ENCODE results near the gene ATP5PO.
A peak's percentile ranks its signal among the peaks of the same experiment; 100 is the strongest.
"Not testable (repeated sequence)": the region's sequence is repeated elsewhere in the genome, so short reads cannot be mapped to it uniquely, and the experiment has no call there.

The ATP5PO gene

GRCh38 chr21:33897739-33898138, 17.9 kb downstream of the ATP5PO start:
- DNase-seq, result no peak

DNA sequence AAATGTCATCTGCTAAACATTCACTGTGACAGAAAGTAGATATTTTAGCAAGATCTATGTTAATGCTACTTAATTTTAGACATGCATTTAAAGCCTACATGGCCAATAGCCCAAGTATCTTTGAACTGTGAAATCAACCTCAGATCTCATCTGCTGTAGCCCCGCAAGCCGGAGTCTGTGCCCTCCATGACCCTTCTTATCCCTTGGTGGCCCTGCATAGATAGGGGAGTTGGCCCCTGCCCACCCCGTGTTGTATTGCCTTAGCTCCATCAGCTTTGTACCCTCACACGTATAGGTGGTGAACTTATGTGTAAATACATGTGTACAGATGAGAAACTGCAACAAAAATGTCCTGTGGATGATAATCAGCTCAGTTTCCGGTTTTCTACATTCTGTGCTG, 18.5 kb downstream of the ATP5PO start:
- no peak for DNase-seq

DNA sequence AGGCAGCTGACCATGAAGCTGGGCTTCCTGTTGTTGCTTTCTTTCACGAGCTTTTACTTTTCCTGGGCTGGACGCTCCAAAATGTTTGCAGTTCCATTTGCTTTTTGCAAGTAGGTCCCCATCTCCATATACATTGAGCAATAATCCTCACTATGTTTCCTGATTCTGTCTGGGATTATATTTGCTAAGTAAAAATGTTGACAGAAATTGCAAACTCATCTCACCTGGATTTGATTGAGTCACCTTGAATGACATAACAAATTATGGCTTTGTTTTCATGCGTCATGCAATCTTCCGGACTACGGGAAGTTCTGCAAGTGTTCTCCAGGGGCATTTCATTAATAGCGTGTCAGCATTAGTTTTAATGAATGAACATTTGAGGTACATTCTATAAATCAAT, 18.9 kb downstream of the ATP5PO start:
- DNase-seq, result no peak

GRCh38 chr21:33895356-33895755, 20.2 kb downstream of the ATP5PO start:
- DNase-seq, result no peak

DNA sequence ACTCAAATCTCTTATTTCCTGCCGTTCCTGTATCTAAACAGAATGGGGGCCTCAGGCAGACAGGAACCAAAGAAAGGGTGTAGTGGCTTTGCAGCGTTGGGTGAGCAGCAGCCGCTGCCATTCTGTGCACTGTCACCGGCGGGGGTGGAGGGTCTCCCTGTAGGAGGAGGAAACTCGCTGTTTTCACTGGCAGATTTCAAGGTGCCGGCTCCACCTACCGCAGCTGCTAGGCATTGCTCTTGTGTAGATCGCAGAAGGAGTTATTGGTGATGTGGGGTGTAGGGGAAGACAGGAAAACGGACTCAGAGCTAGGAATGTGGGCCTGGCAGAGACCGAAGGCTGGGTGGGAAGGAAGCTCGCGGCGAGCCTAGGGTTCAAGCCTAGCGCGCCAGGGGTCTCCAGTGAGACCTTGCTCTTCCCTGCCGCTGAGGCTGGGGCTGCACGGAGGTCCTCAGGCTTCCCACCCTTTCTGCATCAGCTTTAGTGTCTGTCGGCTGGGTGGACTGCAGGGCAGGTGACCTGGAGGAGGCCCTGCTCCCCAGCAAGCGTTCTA, 20.8 kb downstream of the ATP5PO start:
- DNase-seq, result peak; percentile 78

- no peak for DNase-seq
Observed at GRCh38 chr21:33893917-33894316, 21.7 kb downstream of the ATP5PO start.

GRCh38 chr21:33892853-33893252, 22.8 kb downstream of the ATP5PO start:
- no peak for DNase-seq

DNA sequence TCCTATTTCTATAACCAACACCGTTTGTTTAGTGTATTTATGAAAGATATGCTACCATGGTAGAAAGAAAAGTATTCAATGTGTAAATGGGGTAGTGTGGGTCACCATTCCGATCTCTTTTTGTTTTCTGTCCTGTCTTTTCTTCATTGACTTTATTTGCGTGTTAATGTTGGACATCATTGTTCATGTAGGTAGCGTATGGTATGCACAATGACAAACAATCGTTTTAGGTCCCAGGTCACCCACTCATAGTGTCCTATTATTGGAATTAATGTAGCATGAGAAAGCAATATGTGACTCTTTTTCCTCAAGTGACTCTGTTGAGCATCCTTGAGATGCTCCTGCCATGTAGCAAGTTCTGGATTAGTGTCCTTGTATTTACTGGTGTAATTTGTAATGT, 25.4 kb downstream of the ATP5PO start:
- DNase-seq, result no peak

DNA sequence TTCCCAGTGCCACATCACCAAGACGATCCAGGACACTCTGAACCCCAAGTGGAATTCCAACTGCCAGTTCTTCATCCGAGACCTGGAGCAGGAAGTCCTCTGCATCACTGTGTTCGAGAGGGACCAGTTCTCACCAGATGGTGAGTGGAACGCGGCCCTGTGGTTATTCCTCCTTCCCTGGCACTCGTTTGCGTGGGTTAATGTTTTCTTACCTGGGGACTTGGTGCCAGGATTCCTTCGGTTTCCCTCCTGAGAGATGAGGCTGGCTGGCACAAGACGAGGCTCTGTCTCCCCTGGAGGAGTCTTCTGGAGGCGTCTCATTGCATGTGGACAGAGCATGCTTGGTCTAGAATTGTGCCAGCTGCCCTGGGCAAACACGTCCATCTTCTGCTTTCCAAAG, 29.3 kb downstream of the ATP5PO start:
- DNase-seq, result no peak

- DNase-seq, result no peak
Observed at GRCh38 chr21:33885172-33885514, 30.5 kb downstream of the ATP5PO start.

DNA sequence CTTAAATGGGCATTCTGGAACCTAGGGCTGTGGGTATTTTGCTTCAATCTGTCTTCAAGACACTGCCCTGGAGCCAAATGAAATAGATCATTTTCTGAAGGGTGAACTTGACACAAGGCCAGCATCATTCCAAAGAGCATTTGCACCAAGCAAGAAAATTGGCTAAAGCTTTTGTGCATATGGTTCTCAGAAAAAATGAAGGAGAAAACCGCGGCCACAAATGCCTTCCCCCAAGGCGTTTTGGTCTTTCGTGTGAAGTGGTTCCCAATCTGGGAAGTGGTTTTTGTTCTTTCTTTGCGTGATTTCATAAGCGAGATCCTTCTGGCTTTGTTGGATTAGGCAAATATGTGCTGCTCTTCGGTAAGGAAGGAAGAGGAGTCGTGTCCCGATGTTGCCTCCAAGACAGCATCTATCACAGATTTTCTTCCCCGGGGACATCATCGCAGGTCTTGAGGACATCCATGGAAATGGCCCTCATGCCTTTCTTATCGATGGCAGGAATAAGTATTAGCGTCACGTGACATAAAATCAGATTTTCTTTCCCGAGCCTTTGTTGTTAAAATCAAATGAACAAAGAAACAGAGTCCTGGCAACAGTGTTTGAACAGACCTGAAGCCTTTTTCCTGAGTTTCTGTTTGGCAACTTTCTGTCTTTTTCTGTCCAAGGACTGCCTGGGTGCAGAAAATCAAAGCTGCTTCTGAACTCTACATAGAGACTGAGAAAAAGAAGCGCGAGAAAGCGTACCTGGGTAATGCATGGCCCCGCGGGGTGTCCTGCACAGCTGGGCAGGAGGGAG, 31.0 kb downstream of the ATP5PO start:
- no peak for DNase-seq

DNA sequence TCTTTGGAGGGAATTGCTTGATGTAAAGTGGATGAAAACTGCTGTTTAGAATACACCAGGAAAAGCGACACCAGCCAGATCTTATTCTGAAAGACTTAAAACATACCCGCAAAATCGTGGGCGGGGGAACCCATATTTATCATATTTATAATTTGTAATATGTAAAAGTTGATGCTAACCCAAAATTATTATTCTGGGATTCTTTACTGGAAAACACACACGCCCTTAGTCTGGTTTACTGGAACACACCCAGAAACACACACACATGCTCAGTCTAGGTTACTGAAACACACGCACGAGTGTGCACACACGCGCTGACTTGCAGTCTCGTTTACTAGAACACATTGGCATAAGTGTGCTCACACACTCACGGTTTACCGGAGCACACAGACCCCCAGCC, 32.5 kb downstream of the ATP5PO start:
- DNase-seq, result no peak

- no peak for DNase-seq
Observed at GRCh38 chr21:33881689-33882440, 33.7 kb downstream of the ATP5PO start.

GRCh38 chr21:33880626-33881025, 35.0 kb downstream of the ATP5PO start:
- no peak for DNase-seq

DNA sequence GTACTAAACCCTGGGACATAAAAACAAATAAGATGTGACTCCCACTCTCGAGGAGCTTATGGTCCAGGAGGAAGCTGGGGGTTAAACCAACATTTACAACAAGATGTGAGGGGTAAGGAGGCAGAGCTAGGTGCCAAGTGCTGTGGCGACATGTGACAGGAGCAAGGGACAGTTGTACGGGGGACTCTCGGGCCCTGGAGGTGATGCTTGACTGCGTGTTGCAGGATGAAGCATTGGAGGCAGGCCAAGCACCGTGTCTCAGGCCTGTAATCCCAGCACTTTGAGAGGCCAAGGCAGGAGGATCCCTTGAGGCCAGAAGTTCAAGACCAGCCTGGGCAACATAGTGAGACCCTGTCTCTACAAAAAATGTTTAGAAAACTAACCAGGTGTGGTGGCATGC, 36.8 kb downstream of the ATP5PO start:
- no peak for DNase-seq

DNA sequence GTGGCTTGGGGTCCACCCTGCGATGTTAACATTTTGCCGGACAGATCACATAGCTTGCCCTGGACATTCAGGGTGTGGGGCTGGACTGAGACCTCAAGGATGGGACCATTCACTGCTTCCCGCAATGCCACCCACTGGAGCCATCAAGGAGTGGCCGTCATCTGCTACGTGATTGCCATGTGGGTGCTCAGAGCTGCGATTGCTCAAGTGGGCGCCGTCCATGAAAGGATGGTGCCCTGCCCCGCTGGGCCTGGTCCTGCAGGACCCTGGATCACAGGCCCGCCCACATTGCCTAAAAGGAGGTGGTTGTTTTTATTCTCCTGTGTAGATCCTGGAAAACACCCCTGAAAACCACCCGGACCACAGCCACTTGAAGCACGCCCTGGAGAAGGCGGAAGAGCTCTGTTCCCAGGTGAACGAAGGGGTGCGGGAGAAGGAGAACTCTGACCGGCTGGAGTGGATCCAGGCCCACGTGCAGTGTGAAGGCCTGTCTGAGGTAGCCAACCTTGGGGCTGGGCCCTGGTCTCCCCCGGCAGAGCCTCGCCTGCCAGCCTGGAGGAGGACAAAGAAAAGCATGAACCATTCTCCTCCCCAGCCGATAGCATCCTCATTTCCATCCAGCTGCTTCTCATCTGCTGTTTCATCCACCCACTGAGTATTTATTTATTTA, 40.4 kb downstream of the ATP5PO start:
- no peak for DNase-seq

GRCh38 chr21:33874161-33874560, 41.4 kb downstream of the ATP5PO start:
- DNase-seq, result no peak

DNA sequence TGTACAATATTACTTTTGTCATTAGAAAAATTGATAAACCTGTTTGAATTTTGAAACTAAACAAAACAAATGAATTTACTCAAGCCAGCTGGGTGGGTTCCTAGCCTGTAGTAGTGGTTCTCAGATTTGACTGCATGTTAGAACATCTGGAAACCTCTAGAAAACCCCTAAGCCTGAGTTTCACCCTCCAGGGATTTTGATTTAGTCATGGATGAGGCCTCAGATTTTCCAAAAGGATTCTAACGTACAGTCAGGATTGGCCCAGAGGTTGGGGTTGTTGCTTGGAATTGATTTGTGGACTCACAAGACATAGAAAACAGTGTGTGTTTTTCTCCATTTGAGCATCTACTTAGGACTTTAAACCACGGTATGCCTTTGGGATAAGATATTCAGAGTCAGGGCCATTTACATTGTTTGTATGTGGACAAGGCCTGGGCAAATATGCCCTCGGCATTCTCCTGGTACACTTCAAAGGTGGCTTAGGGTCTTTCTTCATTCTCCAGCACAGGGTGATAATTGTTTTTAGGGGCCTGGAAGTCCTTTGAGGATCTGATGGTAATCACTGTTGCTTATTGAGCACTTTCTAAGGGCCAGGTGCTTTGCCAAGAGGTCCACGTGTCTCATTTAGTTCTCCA, 42.6 kb downstream of the ATP5PO start:
- DNase-seq, result no peak

DNA sequence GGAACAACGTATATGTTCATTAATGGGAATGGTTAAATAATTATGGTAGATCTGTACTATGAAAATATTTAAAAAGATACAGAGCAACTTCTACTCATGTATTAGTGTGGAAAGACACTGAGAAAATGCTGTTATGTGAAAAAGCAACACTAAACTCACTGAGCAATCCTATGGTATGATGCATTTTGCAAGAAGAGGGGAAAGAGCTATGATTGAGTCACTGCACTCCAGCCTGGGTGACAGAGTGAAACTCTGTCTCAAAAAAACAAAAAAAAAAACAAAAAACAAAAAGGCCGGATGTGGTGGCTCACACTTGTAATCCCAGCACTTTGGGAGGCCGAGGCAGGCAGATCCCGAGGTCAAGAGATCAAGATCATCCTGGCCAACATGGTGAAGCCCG, 44.4 kb downstream of the ATP5PO start:
- peak; percentile 80 for DNase-seq

DNA sequence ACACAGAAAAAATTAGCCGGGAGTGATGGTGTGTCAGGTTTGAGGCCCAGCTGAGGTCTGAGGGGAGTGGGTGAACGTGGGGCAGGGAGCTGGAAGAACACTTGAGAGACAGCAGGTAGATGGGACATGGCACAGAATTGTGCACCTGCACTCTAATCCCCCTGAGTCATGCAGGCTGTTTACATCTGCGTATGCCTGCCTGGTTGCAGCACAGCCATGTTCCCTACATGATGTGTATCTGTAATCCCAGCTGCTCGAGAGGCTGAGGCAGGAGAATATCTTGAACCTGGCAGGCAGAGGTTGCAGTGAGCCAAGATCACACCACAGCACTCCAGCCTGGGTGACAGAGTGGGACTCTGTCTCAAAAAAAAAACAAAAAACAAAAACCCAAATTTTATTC, 44.8 kb downstream of the ATP5PO start:
- peak; percentile 18 for DNase-seq

DNA sequence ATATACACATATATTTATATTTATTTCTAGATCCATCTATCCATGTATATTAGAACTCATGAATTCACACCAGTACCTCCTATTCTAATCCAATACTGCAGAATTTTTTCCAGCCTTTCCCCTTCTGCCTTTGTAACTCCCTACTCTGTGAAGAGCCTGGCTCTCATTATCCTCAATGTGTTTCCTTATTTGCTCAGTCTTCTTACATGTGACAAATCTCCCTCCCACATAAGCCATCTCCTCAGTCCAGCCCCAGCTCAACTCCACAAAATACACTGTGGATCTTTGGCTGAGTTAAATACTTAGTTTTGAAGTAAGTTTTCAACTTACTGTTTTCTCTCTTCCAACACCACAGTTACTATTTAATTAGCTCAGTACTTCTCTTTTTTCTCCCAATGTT, 45.7 kb downstream of the ATP5PO start:
- no peak for DNase-seq

DNA sequence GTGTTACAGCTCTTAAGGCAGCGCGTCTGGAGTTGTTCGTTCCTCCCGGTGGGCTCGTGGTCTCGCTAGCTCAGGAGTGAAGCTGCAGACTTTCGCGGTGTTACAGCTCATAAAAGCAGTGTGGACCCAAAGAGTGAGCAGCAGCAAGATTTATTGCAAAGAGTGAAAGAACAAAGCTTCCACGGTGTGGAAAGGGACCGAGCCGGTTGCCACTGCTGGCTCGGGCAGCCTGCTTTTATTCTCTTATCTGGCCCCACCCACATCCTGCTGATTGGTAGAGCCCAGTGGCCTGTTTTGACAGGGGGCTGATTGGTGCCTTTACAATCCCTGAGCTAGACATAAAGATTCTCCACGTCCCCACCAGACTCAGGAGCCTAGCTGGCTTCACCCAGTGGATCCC, 47.7 kb downstream of the ATP5PO start:
- not testable (repeated sequence) for DNase-seq

DNA sequence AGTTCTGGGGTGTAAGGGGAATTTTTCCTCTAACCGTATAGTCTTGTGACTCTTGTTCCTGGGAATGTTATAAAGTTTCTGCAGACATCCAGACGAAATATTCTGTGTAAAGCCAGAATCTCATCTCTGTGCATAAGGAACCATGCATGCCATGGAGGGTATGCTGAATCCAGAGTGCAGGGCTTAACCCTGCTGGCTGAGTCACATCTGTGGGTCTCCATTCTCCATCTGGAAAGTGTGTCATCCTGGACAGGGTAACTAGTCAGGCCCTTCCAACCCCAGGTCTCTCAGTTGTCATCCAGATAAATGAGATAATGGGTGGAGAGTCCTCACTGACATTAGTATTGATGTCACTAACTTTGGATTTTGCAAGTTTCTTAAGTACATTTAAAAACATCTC, 48.8 kb downstream of the ATP5PO start:
- peak; percentile 66 for DNase-seq
